Mammary epithelial cell (primary cell): Measurements from ENCODE around the gene CAMTA1.

Experiments
- CTCF ChIP-seq, 2 donors: IDR thresholded peaks in 1 of 2; conservative IDR thresholded peaks in 1 of 2; 2 replicates each; pipeline ENCODE4 v1.5.1; 2011 to 2012; ENCODE audit warnings: inconsistent platforms in 2 of 2, low read length in 2 of 2, mild to moderate bottlenecking in 2 of 2, control low read depth in 1 of 2, low read depth in 1 of 2; ENCODE audit not compliant: insufficient read depth in 1 of 2; ENCODE audit errors: extremely low read depth in 1 of 2
- EZH2 ChIP-seq: IDR thresholded peaks from 2 replicates; pipeline ENCODE4 v1.6.1; 2012; ENCODE audit warnings: low read length, inconsistent platforms, borderline replicate concordance

- TF ChIP-seq CTCF (conservative IDR thresholded peaks at IDR 0.05 in 1 of 2, IDR thresholded peaks at IDR 0.05 in 1 of 2; ENCODE audit: extremely low read depth in 1 of 2, insufficient read depth in 1 of 2, low read depth in 1 of 2, low read length in 2 of 2) (no peak), EZH2 (no peak)
Measured at GRCh38 chr1:7507285-7508019, 722.2 kb downstream of the CAMTA1 start.
